ENCODE measurements around the gene C6orf136. TPM values are rescaled to one million over a fixed set of nuclear protein-coding genes. Genes with fewer than 3 reads are reported as not detected.

The C6orf136 gene
- total RNA-seq, 1 experiment from 2014 or later: 34.8 TPM

DNA sequence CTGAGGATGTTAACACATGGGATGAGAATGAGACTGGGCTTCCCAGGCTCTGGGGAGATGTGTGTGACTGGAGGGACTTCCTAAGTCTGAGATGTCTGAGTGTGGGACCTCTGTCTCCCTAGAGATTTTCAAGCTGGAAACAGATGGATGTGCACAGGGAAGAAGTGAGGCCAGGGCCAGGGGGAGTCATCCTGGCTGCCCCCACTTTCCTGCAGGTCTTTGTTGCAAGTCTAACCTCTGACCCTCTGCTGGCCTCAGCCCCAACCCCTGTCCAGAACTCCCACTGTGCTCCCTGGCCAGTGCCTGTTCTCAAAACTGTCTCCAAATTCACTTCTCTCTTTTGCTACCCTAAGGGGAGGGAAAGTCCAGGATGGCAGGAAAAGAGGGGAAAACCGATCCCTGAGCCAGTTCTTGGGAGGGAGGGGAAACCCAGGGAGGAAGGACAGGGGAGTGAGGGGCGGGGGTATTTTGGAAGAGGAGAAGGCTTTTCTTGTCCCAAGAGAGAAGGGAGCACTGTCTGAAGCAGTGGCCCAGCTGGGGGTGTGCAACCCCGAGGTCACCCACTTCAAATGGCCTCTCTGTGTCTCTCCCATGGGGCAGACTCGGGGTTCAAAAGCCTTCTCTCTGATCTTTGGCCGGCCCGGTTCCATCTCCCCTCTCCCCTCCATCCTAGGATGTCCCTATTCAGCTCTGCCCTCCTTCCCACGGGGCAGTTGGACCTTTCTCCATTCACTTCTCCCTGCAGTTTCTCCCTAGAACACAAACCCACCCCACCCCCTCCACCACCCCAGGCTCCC, 36.4 kb downstream of the C6orf136 start (continued):
- TF ChIP-seq CEBPB (IDR thresholded peaks at IDR 0.05; ENCODE audit: low read depth) (no peak), FOSL1 (IDR thresholded peaks at IDR 0.05; ENCODE audit: low read depth) (no peak), POLR2A (IDR thresholded peaks at IDR 0.05; ENCODE audit: borderline replicate concordance, extremely low read depth, insufficient read depth, insufficient read length) (no peak), POLR2AphosphoS5 (IDR thresholded peaks at IDR 0.05; ENCODE audit: low read depth, low read length) (no peak), EZH2phosphoT487 (IDR thresholded peaks at IDR 0.05; ENCODE audit: borderline replicate concordance) (no peak), TCF7L2 (IDR thresholded peaks at IDR 0.05; ENCODE audit: borderline replicate concordance, extremely low read depth, insufficient read depth, insufficient read length) (no peak), EGR1 (IDR thresholded peaks at IDR 0.05; ENCODE audit: low read depth) (no peak), EZH2 (IDR thresholded peaks at IDR 0.05) (no peak)
- TF ChIP-seq, protein P1, sequence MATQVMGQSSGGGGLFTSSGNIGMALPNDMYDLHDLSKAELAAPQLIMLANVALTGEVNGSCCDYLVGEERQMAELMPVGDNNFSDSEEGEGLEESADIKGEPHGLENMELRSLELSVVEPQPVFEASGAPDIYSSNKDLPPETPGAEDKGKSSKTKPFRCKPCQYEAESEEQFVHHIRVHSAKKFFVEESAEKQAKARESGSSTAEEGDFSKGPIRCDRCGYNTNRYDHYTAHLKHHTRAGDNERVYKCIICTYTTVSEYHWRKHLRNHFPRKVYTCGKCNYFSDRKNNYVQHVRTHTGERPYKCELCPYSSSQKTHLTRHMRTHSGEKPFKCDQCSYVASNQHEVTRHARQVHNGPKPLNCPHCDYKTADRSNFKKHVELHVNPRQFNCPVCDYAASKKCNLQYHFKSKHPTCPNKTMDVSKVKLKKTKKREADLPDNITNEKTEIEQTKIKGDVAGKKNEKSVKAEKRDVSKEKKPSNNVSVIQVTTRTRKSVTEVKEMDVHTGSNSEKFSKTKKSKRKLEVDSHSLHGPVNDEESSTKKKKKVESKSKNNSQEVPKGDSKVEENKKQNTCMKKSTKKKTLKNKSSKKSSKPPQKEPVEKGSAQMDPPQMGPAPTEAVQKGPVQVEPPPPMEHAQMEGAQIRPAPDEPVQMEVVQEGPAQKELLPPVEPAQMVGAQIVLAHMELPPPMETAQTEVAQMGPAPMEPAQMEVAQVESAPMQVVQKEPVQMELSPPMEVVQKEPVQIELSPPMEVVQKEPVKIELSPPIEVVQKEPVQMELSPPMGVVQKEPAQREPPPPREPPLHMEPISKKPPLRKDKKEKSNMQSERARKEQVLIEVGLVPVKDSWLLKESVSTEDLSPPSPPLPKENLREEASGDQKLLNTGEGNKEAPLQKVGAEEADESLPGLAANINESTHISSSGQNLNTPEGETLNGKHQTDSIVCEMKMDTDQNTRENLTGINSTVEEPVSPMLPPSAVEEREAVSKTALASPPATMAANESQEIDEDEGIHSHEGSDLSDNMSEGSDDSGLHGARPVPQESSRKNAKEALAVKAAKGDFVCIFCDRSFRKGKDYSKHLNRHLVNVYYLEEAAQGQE (IDR thresholded peaks at IDR 0.05; ENCODE audit: low read depth): no peak

DNA sequence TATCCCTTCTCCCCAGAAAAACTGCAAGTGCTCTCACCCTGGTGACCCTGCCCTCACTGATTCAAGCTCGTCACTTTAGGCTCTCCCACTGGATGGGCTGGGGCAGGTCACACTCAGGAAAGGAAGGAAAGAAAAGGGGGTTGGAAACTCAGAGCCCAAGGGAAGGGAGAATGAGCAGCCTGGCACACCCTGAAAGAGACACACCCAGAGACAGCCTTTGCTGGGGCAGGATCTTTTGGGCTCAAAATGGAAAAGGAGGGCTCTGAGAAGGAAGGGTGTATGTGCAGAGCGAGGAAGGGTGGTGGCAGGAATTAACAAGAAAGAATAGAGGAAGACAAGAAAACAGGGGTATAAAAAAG, 37.0 kb downstream of the C6orf136 start:
- no peaks in the 10 kb centered on the region for H3K9me3 ChIP-seq (ENCODE audit: control insufficient read depth in 1 of 2, insufficient read depth in 1 of 2, low read depth in 1 of 2, low read length in 2 of 2)
- RAD21 ChIA-PET (ENCODE audit: low non-redundant PET in 1 of 2, low total read pairs in 2 of 2, uncharacterized antibody in 2 of 2, unreplicated experiment in 2 of 2): no interaction called here
- peak overlapping the region; percentile 38 to 54 for H3K4me3 ChIP-seq (replicated peaks in 1 of 2; ENCODE audit: low read depth in 1 of 2, low read length in 2 of 2)
- H3K27ac ChIP-seq (ENCODE audit: low read depth, low read length): peak overlapping the region; percentile 85
- peaks cover 48 to 75% of the 10 kb centered on the region in 2 experiments for H3K4me1 ChIP-seq (ENCODE audit: control insufficient read depth in 1 of 2, insufficient read depth in 2 of 2, low read length in 2 of 2)
- DNase-seq (ENCODE audit: low read depth, low spot score): no peak
- ATAC-seq: no peak
- BruUV-seq (replicated peaks): no TSS peak
- H2AFZ ChIP-seq (ENCODE audit: low read depth, low read length, poor library complexity, severe bottlenecking): no peak overlapping the region
- no peaks in the 10 kb centered on the region for H3K9me2 ChIP-seq (ENCODE audit: insufficient read depth)
- peak overlapping the region; percentile 98 for H3K4me2 ChIP-seq (ENCODE audit: low read length)
- intact Hi-C loops (cut with micrococcal nuclease): no loop called here
- H3K27me3 ChIP-seq (ENCODE audit: insufficient read depth, low read length): no peaks in the 10 kb centered on the region
- H4K20me1 ChIP-seq (ENCODE audit: insufficient read depth): no peaks in the 10 kb centered on the region
- H3K79me2 ChIP-seq (ENCODE audit: insufficient read depth, low read length): peaks cover 58% of the 10 kb centered on the region
- peak overlapping the region; percentile 66 for H3K9ac ChIP-seq (ENCODE audit: low read length)
- CTCF ChIA-PET: no interaction called here
- no peaks in the 10 kb centered on the region for H3K36me3 ChIP-seq (ENCODE audit: control insufficient read depth in 1 of 2, insufficient read depth in 2 of 2, low read length in 2 of 2)
- POLR2A ChIA-PET: no interaction called here
- TF ChIP-seq POLR2A (IDR thresholded peaks at IDR 0.05; ENCODE audit: borderline replicate concordance, extremely low read depth, insufficient read depth, insufficient read length) (no peak), CEBPB (IDR thresholded peaks at IDR 0.05; ENCODE audit: low read depth) (no peak), YY1 (IDR thresholded peaks at IDR 0.05; ENCODE audit: extremely low read depth, insufficient replicate concordance, low read depth, low read length) (no peak), SP1 (IDR thresholded peaks at IDR 0.05; ENCODE audit: low read depth) (no peak), EZH2phosphoT487 (IDR thresholded peaks at IDR 0.05; ENCODE audit: borderline replicate concordance) (no peak), ZNF274 (IDR thresholded peaks at IDR 0.05; ENCODE audit: low read depth, low read length) (no peak), SIN3A (IDR thresholded peaks at IDR 0.05; ENCODE audit: low read depth) (no peak), ELF1 (IDR thresholded peaks at IDR 0.05; ENCODE audit: borderline replicate concordance, low read depth) (no peak), SRF (IDR thresholded peaks at IDR 0.05; ENCODE audit: low read depth) (no peak), RAD21 (IDR thresholded peaks at IDR 0.05; ENCODE audit: low read depth) (no peak)
- TF ChIP-seq, protein P2, sequence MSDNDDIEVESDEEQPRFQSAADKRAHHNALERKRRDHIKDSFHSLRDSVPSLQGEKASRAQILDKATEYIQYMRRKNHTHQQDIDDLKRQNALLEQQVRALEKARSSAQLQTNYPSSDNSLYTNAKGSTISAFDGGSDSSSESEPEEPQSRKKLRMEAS (IDR thresholded peaks at IDR 0.05): no peak
- TF ChIP-seq, protein P3, sequence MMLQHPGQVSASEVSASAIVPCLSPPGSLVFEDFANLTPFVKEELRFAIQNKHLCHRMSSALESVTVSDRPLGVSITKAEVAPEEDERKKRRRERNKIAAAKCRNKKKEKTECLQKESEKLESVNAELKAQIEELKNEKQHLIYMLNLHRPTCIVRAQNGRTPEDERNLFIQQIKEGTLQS (IDR thresholded peaks at IDR 0.05): no peak
- TF ChIP-seq, protein P4, sequence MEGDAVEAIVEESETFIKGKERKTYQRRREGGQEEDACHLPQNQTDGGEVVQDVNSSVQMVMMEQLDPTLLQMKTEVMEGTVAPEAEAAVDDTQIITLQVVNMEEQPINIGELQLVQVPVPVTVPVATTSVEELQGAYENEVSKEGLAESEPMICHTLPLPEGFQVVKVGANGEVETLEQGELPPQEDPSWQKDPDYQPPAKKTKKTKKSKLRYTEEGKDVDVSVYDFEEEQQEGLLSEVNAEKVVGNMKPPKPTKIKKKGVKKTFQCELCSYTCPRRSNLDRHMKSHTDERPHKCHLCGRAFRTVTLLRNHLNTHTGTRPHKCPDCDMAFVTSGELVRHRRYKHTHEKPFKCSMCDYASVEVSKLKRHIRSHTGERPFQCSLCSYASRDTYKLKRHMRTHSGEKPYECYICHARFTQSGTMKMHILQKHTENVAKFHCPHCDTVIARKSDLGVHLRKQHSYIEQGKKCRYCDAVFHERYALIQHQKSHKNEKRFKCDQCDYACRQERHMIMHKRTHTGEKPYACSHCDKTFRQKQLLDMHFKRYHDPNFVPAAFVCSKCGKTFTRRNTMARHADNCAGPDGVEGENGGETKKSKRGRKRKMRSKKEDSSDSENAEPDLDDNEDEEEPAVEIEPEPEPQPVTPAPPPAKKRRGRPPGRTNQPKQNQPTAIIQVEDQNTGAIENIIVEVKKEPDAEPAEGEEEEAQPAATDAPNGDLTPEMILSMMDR (IDR thresholded peaks at IDR 0.05 in 2 of 3, conservative IDR thresholded peaks at IDR 0.05 in 1 of 3; ENCODE audit: borderline replicate concordance in 1 of 3, insufficient read depth in 1 of 3, low read depth in 2 of 3, low read length in 2 of 3): no peak
